Embryonic facial prominence (tissue), 1 donor: Measurements from ENCODE around the gene KRT26.
"Not testable (repeated sequence)": the region's sequence is repeated elsewhere in the genome, so short reads cannot be mapped to it uniquely, and the experiment has no call there.

Source experiments
- DNase-seq: peaks from one replicate; pipeline ENCODE4 v3.0.0-alpha.2; 2016; ENCODE audit errors: extremely low spot score

KRT26 gene

GRCh38 chr17:40772101-40772500 lies at the start of gene KRT26:
KRT26 (minus strand) TSS chr17:40772201; CDS start chr17:40772113, 88 bp downstream.
- no peak for DNase-seq

- DNase-seq, result no peak
Observed at GRCh38 chr17:40821536-40821935, 49.5 kb upstream of the KRT26 start.

GRCh38 chr17:40820228-40820838 lies 48.3 kb upstream of the KRT26 start:
- DNase-seq, result no peak

- no peak for DNase-seq
Observed at GRCh38 chr17:40819528-40820125, 47.6 kb upstream of the KRT26 start.

- DNase-seq, result peak; percentile 68
Observed at GRCh38 chr17:40818733-40819527, 46.9 kb upstream of the KRT26 start.

GRCh38 chr17:40818343-40818732 lies 46.3 kb upstream of the KRT26 start:
- no peak for DNase-seq

- no peak for DNase-seq
Observed at GRCh38 chr17:40817103-40817682, 45.2 kb upstream of the KRT26 start.

- DNase-seq, result no peak
Observed at GRCh38 chr17:40816569-40816968, 44.6 kb upstream of the KRT26 start.

GRCh38 chr17:40815381-40815780 lies 43.4 kb upstream of the KRT26 start:
- DNase-seq, result no peak

GRCh38 chr17:40814657-40815056 lies 42.7 kb upstream of the KRT26 start:
- DNase-seq, result not testable (repeated sequence)

- no peak for DNase-seq
Observed at GRCh38 chr17:40813804-40814203, 41.8 kb upstream of the KRT26 start.

- DNase-seq, result no peak
Observed at GRCh38 chr17:40812639-40813038, 40.6 kb upstream of the KRT26 start.

GRCh38 chr17:40810494-40810893 lies 38.5 kb upstream of the KRT26 start:
- DNase-seq, result no peak

- no peak for DNase-seq
Observed at GRCh38 chr17:40809721-40810421, 37.9 kb upstream of the KRT26 start.

- DNase-seq, result no peak
Observed at GRCh38 chr17:40806131-40806530, 34.1 kb upstream of the KRT26 start.

- peak; percentile 31 for DNase-seq
Observed at GRCh38 chr17:40803617-40804082, 31.6 kb upstream of the KRT26 start.

- DNase-seq, result no peak
Observed at GRCh38 chr17:40801157-40801556, 29.2 kb upstream of the KRT26 start.

- DNase-seq, result no peak
Observed at GRCh38 chr17:40800381-40800780, 28.4 kb upstream of the KRT26 start.

- DNase-seq, result no peak
Observed at GRCh38 chr17:40799859-40800258, 27.9 kb upstream of the KRT26 start, which contains the start of gene KRT28. KRT28 (minus strand) TSS chr17:40799959; CDS start chr17:40799893, 66 bp downstream.

GRCh38 chr17:40796846-40797245 lies 24.8 kb upstream of the KRT26 start:
- DNase-seq, result no peak

- DNase-seq, result no peak
Observed at GRCh38 chr17:40795019-40795667, 23.1 kb upstream of the KRT26 start.
